Testis (tissue), 3 donors: ENCODE data around the gene TPMT. TPM values are rescaled to one million over a fixed set of nuclear protein-coding genes. Genes with fewer than 3 reads are reported as not detected.

Experiments
- DNase-seq: peaks from one replicate; pipeline ENCODE4 v3.0.0-alpha.2; 2019
- H3K27ac ChIP-seq, 2 donors: fragments of 200-600 bp; sonication (generic); one replicate each; pipeline ENCODE4 v1.5.1; 2019
- H3K27me3 ChIP-seq: fragments of 200-600 bp; sonication (generic); one replicate; pipeline ENCODE4 v1.5.1; 2019
- H3K36me3 ChIP-seq: fragments of 200-600 bp; sonication (generic); one replicate; pipeline ENCODE4 v1.5.1; 2017; ENCODE audit warnings: low read depth; ENCODE audit errors: missing control alignments
- H3K4me1 ChIP-seq: fragments of 200-600 bp; sonication (generic); one replicate; pipeline ENCODE4 v1.5.1; 2019
- H3K4me3 ChIP-seq, 2 donors: fragments of 200-600 bp; sonication (generic); one replicate each; pipeline ENCODE4 v1.5.1; 2017 to 2019
- H3K9me3 ChIP-seq: fragments of 200-600 bp; sonication (generic); one replicate; pipeline ENCODE4 v1.5.1; 2017
- CTCF ChIP-seq, 3 experiments: fragments of 450-650 bp in 2 of 3; fragments of 200-600 bp in 1 of 3; sonication (generic) in 1 of 3; IDR thresholded peaks; one replicate each; pipeline ENCODE4 v1.5.1; 2016 to 2019; ENCODE audit warnings: antibody characterized with exemption in 3 of 3, mild to moderate bottlenecking in 2 of 3, moderate library complexity in 1 of 3
- POLR2A ChIP-seq: fragments of 450-650 bp; IDR thresholded peaks from one replicate; pipeline ENCODE4 v1.6.1; 2017; ENCODE audit warnings: antibody characterized with exemption, mild to moderate bottlenecking, moderate library complexity
- WGBS, 2 donors: methylation state at CpG; one replicate each; pipeline ENCODE4 v1.1.5; 2018; 5-methylcytosine and 5-hydroxymethylcytosine counted together
- intact Hi-C: fragments of 100-400 bp; cut with DNase I; formaldehyde crosslinking; loops from one replicate; pipeline ENCODE4 v1.15.1; 2023; ENCODE audit warnings: low total_unique reads
- polyA plus RNA-seq: library from polyadenylated mRNA; stranded (reverse); fragments of 350-450 nt; fragmentation: Illumina TruSeq; extraction: RNeasy Lipid Tissue Mini Kit (QIAGEN cat#74804); gene quantifications from one replicate; pipeline ENCODE4 v1.2.3, GENCODE V29; 2014; ENCODE audit warnings: low read depth, low replicate concordance; ENCODE audit not compliant: insufficient read depth
- total RNA-seq, 2 donors: library from RNA; depleted of rRNA; stranded (reverse); fragments of >200 nt; gene quantifications; one replicate each; pipeline ENCODE4 v1.2.3, GENCODE V29; 2016

The TPMT gene
- total and polyA plus RNA-seq, 3 donors from 2014 or later, result 14.6 to 21.0 (median 18.3) TPM

DNA sequence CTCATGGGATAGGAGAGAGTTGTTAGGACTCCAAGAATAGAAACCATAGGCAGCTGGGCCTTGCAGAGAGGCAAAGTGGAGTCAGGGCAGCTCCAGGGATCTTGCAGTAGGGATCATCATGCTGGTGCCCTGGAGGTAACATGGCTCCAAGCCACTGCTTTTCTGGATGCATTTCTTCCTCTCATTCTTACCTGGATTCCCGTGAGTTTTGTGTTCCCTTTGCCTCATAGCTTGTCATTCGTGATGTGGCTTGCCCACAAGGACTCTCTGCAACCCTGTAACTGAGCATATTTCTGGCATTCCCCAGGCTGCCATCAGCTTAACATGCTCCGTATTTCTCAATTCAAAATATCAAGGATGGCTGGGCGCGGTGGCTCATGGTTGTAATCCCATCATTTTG lies 37.7 kb downstream of the TPMT start:
- no peaks in the 10 kb centered on the region for H3K4me1 ChIP-seq
- no peak overlapping the region for H3K27ac ChIP-seq
- no peak for DNase-seq
- intact Hi-C loops, result no loop called here
- no peak overlapping the region for H3K4me3 ChIP-seq
- no peaks in the 10 kb centered on the region for H3K36me3 ChIP-seq
- no peak for TF ChIP-seq CTCF (IDR thresholded peaks at IDR 0.05)
- no peak for TF ChIP-seq POLR2A
- WGBS, 2 donors, result 90 to 91% methylated on average over 5 of the region's 5 CpGs
- no peaks in the 10 kb centered on the region for H3K27me3 ChIP-seq
- H3K9me3 ChIP-seq, result no peaks in the 10 kb centered on the region

DNA sequence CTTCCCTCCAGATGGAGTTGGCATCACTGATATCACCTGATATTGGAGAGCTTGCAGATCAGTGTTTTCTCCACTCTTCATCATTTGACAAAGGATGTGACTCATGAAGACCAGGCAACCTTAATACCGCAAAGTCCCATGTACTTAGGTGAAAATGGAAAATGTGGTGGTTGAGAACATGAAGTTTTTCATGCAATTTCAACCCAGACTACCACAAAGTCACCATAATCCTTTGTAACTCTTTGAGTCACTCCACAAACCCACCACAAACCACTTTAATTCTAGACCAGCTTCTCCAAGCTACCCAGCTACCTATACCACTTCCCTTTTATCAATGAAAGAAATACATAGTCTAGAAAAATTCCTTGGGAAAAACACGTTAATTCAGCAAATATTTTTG lies 39.5 kb downstream of the TPMT start:
- no peaks in the 10 kb centered on the region for H3K9me3 ChIP-seq
- TF ChIP-seq POLR2A (no peak), CTCF (IDR thresholded peaks at IDR 0.05) (no peak)
- no peak for DNase-seq
- intact Hi-C loops, result no loop called here
- H3K27me3 ChIP-seq, result no peaks in the 10 kb centered on the region
- WGBS, 2 donors, result 87 to 97% methylated on average over 2 of the region's 2 CpGs
- no peaks in the 10 kb centered on the region for H3K36me3 ChIP-seq
- no peak overlapping the region for H3K4me3 ChIP-seq
- no peaks in the 10 kb centered on the region for H3K4me1 ChIP-seq
- H3K27ac ChIP-seq, result no peak overlapping the region

DNA sequence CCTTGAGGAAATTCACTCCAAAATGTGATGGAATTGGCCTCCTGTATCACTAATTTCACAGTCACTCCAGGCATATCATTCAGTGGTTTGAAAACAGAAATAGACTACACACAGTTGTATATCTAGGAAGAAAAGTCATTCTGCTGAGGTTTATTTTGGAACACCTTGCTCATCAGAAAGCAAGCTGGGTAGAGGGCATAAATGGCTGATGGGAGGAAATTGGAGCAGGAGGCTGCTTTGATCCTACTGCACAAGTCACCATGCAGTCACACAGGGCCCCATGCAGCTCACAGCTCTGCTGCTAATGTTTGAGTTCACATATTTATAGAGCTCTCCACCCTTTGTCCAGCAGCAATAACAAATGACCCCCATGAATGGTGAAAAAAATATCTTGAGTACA lies 44.7 kb downstream of the TPMT start:
- Histone ChIP-seq H3K9me3 (no peaks in the 10 kb centered on the region), H3K4me3 (no peak overlapping the region), H3K27me3 (no peaks in the 10 kb centered on the region), H3K36me3 (no peaks in the 10 kb centered on the region), H3K4me1 (no peaks in the 10 kb centered on the region), H3K27ac (no peak overlapping the region)
- intact Hi-C loops, result no loop called here
- DNase-seq, result no peak
- TF ChIP-seq CTCF (IDR thresholded peaks at IDR 0.05), result no peak
- no peak for TF ChIP-seq POLR2A

GRCh38 chr6:18107061-18107460 lies 47.8 kb downstream of the TPMT start:
- no peak for DNase-seq
- Histone ChIP-seq H3K9me3 (no peaks in the 10 kb centered on the region), H3K4me3 (no peak overlapping the region), H3K4me1 (no peaks in the 10 kb centered on the region), H3K36me3 (no peaks in the 10 kb centered on the region), H3K27ac (no peak overlapping the region), H3K27me3 (no peaks in the 10 kb centered on the region)
- intact Hi-C loops, result no loop called here
- WGBS, 2 donors, result 88 to 100% methylated on average over 1 of the region's 1 CpG
- TF ChIP-seq CTCF (IDR thresholded peaks at IDR 0.05), result no peak
- no peak for TF ChIP-seq POLR2A

GRCh38 chr6:18102783-18103509 lies 51.9 kb downstream of the TPMT start:
- intact Hi-C loops, result no loop called here
- no peaks in the 10 kb centered on the region for H3K36me3 ChIP-seq
- DNase-seq, result no peak
- H3K27me3 ChIP-seq, result no peaks in the 10 kb centered on the region
- no peak overlapping the region for H3K27ac ChIP-seq
- H3K4me1 ChIP-seq, result no peaks in the 10 kb centered on the region
- no peaks in the 10 kb centered on the region for H3K9me3 ChIP-seq
- TF ChIP-seq CTCF (IDR thresholded peaks at IDR 0.05) (no peak), POLR2A (no peak)
- H3K4me3 ChIP-seq, result no peak overlapping the region
- WGBS, 2 donors, result 86% methylated on average over 6 of the region's 6 CpGs
